Putamen (tissue), 1 donor: ENCODE measurements around the gene BNIP3.
"Not testable (repeated sequence)": the region's sequence is repeated elsewhere in the genome, so short reads cannot be mapped to it uniquely, and the experiment has no call there.

Experiments
- DNase-seq: peaks from one replicate; pipeline ENCODE4 v3.0.0-alpha.2; 2016; ENCODE audit warnings: low spot score

Gene BNIP3

DNA sequence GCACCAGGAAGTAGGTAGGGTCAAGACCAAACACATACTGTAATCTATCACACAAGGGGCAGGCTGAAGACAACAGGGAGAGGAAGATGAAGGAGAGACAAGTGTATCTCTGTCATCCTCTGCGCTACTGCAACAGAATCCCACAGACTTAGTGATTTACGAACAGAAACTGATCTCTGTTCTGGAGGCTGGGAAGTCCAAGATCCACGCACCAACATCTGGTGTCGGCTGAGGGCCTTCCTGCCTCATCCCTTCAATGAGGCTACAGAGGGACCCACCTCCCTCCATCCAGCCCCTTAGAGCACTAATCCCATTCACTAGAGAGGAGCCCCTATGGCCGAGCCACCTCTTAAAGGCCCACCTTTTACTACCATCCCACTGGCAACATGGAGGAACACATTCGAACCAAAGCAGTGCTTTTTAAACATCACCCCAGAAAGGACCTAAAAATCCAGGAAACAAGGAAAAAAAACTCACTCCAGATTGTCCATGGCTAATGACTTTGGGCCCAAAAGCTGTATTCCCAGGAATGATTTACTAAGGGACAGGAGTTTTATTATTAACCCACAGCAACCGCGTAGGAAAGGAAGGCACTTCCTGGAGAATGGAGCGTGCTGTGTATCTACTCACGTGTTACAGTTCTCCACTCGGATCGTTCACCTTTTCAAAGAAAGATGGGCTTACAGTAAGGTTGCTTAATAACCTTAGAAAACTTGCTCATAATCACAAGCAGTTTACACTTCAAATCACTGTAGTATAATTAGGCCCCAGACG, 4.2 kb downstream of the BNIP3 start:
- no peak for DNase-seq

DNA sequence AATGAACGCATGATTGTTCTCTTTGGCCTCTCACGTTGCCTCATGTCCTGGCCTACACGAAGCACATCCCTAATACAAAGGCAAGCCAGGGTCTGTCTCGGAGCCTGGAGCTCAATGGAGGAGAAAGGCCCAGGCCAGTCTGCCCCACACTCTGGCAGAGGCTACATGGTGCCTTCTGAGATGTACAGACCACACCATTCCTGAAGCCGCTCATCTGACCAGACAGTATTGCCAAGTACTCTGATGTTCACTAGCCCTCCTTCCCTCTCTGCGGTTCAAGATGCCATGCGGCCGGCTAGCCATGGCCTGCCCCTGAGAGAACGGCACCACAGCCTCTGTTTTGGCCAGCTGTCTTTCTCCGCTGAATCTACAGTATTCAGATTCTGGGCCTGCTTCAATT, 5.9 kb downstream of the BNIP3 start:
- no peak for DNase-seq

DNA sequence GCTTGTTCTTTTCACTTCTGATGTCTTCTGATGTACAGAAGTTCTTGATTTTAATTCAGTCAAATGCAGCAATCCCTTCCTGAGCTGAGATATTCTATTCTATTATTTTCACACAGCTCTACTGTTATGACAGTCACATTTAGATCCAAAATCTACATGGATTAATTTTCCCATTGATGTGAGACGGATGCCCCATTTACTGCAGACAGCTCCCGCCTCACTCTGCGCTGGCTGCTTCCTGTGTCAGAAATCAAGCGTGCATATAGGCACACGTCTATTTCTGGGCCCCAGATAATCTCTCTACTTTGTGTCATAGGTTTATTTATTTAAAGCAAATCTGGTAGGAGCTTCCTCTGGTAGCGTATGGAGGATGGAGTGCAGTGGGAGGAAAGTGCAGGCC, 6.7 kb downstream of the BNIP3 start:
- DNase-seq, result no peak

DNA sequence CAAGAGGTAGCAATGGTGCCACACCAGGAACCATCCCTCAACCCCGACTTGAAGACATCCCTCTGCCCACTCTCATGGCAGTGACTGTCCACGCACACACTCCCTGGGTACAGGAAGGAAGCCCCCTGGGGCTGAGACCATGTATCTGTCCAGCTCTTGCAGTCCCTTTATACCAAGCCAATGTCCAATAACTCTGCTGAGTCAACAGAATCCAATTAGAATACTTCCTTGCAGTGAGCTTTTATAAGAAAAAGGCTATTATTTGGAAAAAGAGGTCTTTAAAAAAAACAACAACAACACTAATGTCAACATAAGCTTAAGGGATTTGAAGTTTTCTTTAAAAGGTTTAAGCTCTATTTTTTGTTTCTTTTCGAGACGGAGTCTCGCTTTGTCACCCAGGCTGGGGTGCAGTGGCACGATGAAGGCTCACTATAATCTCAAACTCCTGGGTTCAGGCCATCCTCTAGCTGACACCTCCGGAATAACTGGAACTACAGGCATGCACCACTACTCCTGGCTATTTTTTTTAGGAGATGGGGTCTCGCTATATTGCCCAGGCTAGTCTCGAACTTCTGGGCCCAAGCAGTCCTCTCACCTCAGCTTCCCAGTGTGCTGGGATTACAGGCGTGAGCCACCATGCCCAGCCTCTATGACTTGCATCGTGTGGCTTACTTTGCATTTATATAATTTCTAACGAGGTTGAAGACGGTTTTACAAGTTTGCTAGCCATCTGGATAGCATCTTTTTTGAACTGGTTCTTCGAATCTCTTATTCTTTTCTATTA, 7.5 kb downstream of the BNIP3 start:
- no peak for DNase-seq

DNA sequence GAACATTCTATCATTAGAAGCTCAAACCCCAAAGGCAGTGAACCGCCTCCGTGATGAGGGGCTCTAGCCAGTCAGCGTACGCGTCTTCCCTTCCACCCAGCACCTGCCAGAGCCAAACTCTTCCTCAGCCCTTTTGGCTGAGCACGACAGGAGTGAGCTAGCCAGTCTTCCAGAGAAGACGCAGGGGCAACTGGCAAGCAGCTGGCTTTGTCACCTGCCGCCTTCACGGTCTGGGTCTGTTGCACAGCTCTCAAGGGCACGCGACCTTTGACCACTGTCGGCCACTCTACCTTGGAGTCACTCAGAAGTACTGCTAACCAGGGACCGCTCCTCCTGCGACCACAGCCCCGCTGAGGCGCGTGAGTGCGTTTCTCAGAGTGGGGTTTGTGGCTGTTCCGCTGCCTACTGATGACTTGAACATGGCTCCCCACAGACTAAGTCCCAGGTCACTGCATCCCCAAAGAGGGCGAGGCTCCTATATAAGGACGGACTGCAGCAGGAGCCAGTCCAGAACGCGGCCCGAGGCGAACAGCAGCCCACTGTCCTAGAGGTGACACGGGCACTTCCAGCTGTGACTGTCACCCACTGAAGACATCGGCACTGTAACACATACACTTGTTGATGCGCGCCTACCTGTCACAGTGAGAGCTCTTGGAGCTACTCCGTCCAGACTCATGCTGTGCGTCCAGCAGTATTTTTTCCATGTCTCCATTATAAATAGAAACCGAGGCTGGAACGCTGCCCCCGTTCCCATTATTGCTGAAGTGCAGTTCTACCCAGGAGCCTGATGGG, 8.4 kb downstream of the BNIP3 start:
- DNase-seq, result no peak

DNA sequence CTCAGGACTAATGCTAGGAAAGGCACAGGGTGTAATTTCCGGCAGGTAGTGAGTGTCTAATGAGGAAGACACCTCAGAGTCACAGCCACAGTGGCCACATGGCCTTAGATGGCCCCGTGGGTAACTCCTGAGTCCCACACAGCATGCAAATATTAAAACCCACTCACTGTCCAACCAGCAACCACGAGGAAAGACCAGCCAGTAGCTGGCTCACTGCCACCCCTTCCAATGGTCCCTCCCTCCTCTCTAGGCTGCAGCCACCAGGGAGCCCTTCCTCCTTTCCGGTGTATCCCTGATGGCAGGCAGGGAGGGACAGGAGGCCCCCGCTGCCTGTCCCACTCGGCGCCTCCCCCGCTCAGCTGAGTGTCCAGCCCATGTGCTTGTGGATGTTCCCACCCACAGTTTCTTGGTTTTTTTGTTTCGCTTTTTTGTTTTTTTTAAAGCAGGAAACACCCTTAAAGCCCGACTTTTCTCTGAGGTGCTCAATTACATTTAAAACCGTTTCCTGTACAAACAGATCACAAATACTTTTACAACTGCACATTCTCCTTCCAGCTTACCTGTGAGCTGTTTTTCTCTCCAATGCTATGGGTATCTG, 9.2 kb downstream of the BNIP3 start:
- no peak for DNase-seq

DNA sequence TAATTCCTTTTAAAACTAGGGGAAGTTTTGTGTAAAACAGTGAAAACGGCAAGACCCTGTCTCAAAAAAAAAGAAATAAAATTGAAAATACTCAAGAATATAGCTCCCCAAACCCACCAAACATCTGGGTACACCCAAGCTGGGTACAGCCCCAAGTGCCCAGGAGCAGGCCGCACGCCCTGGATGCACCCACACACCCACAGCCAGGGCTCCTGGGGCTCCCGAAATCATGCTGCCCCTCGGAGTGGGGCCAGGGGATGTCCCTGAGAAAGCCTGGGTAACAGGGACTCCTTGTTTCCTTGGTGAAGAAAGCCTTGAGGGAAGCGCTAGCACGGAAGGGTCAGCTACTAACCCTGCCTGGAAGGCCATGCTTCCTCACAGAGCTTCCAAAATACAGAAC, 10.1 kb downstream of the BNIP3 start:
- DNase-seq, result no peak

DNA sequence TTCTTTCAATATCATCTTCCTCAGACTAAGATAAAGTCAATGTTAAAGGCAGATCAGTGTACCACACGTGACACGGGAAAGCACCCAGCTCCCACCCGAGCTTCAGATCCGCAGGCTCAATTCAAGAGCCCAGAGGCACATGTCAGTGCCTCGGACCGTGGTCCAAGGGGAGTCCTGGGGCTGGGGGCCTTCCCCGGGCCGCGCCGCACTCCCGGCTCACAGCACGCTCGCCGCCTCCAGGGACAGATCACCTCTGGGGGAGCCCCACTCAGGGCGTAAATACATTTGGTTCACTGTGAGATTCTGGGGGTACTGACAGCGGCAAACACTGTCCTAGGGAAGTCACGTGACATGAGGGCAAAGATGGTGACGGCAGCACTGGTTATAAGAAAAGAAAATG, 10.8 kb downstream of the BNIP3 start:
- DNase-seq, result no peak

DNA sequence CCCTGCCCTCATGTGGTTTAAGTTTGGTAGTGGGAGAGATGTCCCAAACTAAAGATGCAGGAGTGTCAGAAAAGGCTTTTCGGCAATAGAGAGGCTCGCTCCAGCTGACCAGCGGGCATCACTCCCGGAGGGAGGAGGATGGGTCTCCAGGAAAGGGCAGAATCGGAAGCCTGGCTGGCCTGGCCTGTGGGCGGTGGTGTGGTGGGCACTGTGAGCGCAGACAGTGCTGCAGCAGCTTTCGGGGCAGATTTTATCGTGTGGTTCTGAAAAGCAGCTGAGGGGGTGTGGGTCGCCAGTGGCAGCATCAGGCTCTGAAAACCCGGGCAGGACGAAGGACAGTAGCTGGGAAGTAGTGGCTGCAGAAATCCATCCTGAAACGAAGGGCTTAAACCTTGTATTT, 12.8 kb downstream of the BNIP3 start:
- DNase-seq, result no peak

DNA sequence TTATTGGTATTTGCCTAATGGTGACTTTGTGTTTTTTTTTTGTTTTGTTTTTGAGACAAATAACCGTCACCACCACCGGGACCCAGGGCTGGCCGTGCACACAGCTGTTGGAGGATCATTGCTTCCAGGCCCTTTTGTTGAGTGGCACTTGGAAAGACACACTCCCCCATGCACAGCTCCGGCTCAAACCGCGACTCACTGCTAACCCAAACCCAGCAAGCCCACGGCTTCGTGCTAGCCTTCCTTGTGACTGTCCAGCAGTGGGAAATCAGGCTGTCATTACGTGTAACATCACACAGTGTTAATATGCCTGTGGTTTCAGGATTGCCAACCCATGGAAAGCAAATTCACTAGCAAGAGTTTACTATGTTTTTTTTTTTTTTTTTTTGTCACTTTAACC, 17.4 kb downstream of the BNIP3 start:
- DNase-seq, result no peak

DNA sequence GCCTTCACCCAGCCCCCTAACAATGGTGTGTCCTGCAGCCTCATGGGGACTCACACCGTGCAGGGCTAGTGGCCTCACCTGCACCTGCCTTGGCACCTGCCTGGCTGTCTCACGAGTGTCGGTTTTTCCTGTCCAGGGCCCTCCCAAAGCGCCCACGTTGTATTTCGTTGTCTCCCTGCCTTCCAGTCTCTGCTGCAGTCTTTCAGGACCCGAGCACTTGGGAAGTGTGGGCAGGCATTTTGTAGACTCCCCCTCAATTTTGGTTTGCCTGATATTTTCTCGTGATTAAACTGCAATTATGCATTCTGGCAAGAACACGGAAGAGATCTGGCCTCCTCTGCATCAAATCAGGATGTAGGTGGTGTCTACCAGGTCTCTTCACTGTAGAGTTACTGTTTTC, 17.9 kb downstream of the BNIP3 start:
- DNase-seq, result peak; percentile 66

DNA sequence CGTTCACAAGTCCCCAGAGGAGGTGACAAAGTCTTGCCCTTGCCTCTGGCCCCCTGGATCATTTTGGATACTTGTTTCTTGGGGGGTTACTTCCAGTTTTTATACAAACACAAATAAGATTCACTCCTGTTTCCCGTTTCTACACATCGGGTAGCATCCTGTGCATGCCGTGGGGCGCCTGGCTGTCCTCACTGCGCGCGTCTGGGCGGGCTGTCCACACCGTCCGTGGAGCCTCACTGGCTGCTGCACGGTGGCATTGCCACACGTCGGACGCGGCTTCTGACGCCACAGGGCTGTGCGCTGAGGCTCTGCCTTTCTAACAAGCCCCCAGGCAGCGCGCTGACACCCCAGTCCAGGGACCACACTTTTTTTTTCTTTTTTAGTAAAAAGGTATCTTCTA, 18.4 kb downstream of the BNIP3 start:
- DNase-seq, result no peak

DNA sequence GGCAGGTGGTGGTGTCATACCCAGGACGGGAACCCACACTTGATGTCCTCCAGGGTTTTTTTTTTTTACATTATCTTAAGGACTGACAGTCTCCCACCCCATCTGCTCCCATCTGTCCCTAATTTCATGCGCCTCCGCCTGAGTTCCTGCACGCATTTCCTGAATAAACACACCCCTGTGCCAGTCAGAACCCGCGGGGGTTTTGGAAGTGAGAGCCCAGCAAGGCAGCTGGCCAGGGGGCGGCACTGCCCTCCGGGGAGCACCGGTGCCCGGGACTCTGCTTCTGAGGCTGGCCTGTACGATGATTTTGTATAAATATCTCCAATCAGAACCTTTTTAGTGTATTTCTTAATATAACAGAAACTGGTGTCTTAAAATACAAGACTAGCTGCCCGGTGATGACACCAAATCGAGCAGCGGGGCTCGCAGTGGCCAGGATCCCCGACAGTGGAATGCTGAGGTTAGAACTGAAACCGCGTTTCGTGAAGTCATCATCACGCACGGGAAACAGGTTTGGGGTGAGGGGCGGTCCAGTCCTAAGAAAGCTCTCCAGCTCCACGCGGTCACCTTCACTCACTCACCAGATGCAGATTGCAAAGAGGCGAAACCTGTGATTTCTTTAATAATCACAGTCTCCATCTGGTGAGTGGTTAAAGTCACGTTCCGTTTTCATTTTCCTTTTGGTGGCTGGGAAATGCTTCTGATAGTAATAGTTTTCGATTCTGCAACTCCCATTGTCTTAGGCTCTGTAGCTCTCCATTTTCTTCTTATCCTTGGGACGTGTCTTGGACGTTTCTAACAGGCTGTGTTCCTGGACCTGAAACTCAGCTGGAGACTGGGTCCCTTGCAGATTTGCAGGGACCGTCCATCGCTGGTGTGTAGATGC, 19.7 kb downstream of the BNIP3 start:
- DNase-seq, result no peak

DNA sequence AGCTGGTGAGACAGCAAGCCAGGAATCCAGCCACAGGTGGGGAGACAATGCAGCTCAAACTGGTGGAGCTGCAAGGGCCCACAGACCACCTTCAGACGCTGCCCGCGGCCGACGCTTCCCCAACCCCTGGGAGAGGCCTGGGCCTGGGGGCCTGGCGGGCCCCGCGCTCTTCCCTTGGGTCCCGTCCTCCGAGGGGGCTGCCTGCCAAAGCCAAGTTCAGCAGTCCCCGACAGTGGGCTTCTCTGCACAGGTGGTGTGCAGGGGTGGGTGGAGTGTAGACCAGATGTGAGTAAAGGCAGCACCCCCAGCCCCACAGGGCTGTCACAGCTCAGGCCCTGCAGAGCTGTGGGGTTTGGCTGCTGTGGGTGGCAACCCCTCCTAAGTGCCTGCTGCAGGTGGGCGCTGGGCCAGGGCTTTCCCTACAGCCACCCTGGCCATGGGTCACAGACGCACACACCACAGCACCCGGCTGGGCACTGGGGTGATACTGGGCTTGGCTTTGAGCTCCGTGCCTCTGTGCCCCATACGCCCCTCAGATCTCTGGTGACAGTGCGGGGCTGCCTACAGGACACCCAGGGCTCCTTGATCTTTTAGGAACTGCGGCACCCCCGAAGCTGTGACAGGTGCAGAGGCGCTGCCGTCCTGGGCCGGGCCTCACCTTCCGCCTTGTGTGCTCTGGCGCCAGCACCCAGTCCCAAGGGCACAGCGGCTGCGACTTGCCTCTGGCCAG, 20.5 kb downstream of the BNIP3 start:
- DNase-seq, result no peak

DNA sequence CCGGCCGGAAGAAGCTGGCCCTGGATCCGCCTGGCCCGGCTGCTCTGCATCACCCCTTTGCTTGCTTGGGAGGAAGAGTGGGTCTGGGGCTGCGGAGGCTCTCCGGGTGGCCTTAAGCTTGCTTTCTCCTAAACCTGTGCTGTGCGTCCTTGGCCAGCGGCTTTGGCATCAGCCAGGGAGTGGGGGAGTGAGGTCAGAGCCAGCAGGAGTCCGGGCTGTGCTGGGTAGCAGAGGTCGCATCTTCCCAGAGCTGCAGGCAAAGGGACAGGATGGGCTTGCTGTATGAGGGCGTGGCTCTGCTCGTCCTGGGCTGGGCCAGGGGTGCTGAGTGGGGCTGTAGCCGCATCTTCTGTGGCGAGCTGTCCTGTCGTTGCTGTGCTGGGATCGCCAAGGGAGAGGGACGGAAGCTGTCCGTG, 21.1 kb downstream of the BNIP3 start:
- no peak for DNase-seq

DNA sequence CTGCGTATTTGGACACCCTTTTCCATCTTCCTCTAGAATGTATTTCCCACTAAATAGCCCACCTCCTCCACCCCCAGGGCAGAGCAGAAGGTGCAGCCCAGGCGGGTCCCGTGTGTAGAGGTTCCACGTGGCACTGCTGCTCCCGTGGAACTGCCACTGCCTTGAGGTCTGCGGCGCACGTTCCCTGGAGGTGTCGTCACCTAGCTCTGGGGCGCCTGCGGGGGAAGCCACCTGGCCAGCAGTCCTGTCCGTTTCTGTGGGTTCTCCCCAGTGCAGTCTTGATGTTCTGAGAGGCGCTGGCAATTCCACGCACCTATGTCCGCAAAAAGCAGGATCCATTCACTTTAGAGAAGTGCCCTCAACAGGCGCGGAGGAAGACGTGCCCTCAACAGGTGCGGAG, 21.9 kb downstream of the BNIP3 start:
- DNase-seq, result no peak

DNA sequence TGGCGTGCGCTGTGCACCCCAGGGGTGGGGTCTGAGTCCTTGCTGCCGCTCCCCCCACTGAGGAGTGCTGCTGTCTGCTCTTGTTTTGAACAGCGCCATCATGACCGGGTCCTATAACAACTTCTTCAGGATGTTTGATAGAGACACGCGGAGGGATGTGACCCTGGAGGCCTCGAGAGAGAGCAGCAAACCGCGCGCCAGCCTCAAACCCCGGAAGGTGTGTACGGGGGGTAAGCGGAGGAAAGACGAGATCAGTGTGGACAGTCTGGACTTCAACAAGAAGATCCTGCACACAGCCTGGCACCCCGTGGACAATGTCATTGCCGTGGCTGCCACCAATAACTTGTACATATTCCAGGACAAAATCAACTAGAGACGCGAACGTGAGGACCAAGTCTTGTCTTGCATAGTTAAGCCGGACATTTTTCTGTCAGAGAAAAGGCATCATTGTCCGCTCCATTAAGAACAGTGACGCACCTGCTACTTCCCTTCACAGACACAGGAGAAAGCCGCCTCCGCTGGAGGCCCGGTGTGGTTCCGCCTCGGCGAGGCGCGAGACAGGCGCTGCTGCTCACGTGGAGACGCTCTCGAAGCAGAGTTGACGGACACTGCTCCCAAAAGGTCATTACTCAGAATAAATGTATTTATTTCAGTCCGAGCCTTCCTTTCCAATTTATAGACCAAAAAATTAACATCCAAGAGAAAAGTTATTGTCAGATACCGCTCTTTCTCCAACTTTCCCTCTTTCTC, 26.0 kb downstream of the BNIP3 start:
- DNase-seq, result no peak

DNA sequence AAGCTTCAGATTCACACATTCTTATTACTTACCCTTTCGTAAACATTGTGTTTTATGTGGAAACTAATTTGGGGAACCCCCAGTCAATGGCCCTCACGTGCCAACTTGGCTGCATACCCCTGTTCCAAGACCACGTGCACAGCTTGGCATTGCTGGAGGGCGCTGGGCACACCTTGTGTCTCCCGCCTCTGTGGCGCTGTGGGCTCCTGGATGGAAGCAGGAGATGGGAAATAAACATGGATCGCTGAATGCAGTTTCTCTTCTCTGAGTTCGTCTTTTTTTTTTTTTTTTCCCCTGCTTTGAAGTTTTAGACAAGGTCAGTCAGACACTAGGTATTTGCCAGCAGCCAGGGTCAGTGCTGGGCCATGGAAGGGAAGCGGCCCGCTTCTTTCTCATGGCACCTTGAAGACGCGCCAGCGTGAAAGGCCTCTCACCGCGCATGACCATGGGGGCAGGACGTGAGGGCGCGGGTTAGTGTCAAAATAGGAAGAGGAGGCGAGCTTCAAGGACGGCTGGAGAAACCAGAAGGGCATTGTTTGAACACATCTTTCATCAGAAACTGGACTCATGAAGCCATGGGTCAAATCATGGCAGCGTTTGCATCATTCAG, 27.3 kb downstream of the BNIP3 start:
- DNase-seq, result no peak

DNA sequence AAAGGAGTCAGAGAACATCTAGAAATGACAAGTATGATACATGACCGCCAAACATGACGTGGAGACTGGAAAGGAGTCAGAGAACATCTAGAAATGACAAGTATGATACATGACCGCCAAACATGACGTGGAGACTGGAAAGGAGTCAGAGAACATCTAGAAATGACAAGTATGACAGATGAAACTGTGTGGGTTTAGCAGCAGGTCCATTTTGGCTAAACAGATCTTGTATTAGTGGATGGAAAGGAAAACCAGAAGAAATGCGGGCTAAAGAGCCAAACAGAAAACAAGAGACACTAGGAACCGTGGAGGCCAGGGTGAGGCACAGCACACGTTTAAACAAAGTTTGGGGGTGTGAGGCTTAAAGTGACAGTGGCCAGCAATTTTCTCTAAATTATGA, 31.8 kb downstream of the BNIP3 start:
- DNase-seq, result not testable (repeated sequence)
